Islet of Langerhans (tissue), 1 donor: ENCODE results near the gene ARHGAP18.

ENCODE experiments used
- FAIRE-seq: peaks from one replicate; lab custom pipeline; 2011; peaks lifted over from hg19 to GRCh38; lab: Jason Lieb, UNC

ARHGAP18 gene

DNA sequence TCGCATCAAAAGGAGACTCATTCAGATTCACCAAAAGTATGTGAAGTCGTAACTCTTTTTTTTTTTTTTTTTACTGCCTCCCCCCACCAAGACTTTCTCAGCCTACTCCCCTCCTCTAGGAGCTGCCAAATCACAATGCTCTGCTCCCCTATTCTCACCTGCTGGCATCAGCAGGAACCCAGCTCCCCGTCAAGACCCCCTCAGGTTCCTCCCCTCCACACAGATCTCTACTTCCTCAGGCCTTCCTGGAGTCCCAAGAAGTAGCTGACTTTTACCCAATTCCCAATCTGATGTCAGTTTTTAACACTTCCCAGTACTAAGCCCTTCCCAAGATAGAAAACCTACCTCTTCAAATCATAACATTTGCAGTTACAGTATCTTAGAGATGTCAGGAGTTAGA, 39.3 kb downstream of the ARHGAP18 start:
- no peak for FAIRE-seq

DNA sequence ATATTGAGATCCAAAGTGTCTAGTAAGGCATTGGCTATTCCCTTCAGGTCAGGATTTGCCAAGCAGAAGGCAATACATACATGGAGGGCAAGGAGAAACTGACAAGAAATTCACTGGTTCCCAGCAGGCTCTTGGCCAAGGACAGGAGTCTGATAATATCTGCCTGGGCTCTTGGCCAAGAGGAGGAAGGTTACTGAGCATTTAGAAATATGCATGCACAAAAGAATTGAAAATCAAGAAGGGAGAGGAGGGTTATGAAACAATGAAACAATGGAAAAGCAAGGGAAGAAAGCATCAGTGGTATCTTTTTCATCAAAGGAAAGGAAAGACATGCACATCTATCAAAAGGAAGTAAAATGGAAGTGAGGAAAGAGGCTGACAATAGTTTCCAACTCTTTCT, 42.4 kb downstream of the ARHGAP18 start:
- FAIRE-seq, result no peak

DNA sequence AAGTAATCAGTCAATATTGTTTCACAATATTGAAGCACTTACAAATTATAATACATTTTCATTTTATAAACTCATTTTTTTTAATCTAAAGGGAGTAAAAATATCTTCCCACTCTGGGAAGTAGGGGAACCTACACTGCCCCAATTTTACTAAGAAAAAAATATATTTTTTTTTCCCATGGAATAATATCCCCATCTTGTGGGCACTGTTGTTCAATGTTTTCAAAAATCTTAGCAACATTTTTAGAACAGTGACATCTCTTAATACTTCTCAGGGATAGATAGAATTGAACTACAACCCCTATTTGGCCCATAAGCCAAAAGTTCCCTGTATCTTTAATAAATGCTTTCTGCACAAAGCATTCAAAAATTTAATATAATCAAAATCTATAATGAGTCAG, 42.9 kb downstream of the ARHGAP18 start:
- FAIRE-seq, result no peak

DNA sequence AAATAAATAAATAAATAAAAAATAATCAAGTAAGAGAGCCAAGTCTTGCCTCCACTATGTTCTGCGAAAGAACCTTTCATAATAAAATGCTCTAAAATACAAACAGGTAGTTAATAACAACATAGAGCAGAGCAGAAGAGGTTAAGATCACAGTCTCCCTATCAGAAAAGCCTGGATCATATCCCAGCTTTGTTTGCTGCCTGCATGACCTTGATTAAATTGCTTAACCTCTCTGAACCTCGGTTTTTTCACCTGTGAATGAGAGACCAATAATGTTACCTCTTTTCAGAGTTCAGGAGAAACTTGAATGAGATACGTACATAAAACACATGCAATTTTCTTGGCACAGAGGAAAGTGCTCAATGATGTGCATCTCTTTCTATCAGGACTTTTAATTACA, 44.4 kb downstream of the ARHGAP18 start:
- no peak for FAIRE-seq

DNA sequence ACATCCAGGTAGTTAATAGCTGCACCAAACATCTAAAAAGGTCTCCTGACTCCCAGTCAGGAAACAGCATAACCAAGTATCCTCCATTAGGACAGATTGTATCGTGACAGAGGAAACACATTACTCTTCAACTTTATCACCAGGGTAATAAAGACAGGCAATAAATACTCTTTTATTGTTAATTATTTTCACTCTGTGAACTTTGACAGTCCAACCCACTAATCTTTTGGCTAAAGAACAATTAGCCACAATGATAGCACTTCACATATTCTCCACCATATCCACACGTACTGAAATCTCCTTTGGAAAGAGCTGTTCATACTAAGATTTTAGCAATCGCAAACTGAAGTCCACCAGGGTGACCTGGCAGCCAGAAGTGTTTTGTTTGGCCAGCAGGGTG, 46.4 kb downstream of the ARHGAP18 start:
- FAIRE-seq, result no peak

DNA sequence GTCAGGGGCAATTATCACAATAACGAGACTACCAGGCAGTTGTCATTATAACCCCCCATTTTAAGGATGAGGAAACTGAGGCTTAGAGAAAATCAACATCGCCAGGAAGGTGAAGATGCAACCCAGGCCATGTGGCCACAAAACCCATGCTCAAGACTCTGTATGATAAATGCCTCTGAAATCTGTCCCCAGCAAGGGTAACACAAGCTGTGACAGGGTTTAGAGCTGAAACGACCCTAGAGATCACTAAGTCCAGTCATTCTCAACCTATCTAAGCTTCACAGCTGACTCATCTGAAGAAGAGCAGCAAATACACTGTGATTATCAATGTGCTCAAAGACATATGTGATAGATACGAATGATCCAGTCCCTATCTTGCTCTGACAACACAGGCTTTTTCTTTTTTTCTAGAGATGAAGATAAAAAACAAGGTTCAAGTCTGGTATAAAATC, 47.0 kb downstream of the ARHGAP18 start:
- FAIRE-seq, result no peak

DNA sequence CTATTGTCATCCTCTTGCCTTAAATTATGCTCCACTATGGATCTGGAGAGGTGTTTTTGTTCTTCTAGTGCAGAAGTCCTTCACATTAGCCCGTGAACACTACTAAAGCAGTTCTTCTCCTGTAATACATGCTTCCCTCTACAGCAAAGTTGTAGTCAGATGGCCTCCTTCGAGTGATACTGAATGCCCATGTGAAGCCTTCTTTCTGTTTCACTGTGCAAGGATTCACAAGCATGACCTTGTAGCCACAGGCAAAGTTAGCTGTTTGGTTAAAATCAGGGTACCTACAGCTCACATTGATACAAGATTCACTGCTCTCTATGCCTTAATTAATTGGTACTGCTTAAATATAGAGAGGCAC, 47.6 kb downstream of the ARHGAP18 start:
- no peak for FAIRE-seq

DNA sequence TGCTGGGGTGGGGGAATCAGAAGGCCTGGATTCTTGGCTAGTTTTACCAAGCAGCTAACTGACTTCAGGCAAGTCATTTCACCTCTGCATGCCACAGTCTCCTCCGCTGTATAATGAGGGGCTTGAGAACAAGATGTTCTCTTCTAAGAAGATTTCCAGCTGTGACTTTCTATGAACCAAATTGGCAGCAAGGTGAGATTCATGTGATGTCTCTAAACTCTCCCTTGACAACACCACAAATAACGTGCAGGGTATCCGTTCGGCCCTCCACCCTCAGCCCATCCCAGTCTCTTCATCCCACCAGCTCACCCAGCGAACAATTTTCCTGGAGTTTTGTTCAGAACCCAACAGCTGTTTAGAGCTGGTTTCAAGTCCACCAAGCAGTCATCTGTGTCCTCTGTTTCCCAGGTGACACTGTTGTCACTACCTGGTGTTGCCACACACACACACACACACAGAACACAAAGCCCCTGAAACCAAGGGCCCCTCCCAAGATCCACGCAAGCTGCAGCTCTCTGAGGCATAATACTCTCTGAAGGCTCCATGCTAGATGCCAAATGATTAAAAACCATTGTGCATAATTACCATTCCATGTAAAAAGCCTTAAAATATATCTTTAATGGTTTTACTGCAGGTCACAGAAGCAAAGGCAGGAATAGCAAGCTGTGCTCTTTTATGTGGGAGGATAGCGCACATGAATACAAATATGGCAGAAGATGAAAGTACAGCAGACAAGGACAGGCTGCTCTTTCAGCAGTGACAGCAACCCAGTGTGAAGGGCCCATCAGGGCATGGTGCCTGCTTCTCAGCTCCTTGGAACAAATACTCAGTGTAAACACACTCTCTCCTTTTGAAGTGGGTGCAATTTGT, 48.2 kb downstream of the ARHGAP18 start:
- no peak for FAIRE-seq

DNA sequence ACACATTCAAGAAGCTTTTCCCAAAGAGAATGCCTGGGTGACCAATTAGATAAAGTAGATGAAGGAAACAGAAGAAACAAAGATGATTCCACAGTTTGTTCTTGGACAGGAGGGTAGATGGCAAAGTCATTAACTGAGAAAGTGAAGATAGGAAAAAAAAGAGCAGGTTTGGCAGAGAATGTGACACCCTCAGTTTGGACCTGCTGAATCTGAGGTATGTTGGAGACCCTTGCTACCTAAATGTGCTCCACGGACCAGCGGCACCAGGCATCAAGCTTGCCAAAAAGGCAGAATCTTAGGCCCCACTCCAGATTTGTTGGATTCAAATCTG, 49.7 kb downstream of the ARHGAP18 start:
- FAIRE-seq, result no peak

DNA sequence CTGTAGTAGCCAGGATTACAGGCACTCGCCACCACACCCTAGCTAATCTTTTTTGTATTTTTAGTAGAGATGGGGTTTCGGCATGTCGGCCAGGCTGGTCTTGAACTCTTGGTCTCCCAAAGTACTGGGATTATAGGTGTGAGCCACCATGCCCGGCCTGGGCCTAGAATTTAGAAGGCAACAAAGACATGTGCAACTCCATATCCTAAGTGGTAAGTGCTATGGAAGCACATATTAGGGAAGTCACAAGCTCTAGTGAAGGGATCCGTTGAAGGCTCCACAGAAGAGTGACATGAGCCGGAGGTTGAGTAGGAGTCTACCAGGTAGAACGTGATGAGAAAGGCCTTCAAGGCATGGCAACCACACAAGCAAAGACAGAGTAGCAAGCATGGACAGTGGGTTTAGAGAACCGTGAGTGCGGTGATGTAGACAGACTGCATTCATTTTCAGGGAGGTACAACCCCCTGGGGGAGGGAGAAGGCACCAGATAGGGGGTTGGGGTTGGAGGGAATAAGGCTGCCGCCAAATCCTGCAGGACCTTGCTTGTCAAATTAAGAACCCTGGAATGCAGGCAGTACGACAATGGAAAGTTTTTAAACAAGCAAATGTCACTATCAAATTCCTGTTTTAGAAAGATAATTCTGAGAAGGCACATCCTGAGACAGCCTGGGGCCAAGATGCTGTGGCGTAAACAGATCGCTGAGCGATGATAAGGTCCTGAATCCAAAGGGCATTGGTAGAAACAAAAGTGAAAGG, 50.2 kb downstream of the ARHGAP18 start:
- FAIRE-seq, result no peak

DNA sequence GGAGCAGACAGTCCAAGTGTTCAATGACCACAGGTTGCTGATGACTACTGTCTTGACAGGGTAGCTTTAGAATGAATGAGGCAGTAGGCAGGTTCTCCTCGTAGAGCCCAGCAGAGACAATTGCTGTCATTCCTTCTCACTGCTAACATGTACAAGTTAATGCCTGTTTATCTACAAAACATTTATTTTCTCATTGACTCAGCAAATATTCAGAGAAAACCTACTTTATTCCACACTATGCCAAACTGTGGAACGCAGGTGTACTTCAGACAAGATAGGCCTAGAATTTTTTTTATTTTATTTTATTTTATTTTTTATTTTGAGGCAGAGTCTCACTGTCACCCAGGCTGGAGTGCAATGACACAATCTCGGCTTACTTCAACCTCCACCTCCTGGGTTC, 50.8 kb downstream of the ARHGAP18 start:
- FAIRE-seq, result no peak

DNA sequence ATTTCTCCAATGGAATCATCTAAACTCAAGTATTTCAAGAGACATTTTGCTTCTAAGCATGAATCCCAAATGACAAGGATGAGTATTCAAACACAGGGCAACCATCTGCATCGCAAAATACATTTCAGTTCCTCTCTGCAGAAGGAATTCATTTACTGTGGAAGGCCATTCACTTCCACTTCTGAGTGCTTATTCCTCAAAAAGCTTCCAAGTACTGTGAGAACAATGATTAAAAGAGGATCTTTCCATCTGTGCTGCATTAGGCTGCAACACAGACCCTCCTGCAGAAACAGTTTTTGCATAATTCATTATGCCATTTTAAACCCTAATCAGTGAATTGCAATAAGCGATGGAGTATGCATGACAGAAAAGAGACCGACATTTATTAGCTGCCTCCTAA, 52.5 kb downstream of the ARHGAP18 start:
- FAIRE-seq, result no peak

DNA sequence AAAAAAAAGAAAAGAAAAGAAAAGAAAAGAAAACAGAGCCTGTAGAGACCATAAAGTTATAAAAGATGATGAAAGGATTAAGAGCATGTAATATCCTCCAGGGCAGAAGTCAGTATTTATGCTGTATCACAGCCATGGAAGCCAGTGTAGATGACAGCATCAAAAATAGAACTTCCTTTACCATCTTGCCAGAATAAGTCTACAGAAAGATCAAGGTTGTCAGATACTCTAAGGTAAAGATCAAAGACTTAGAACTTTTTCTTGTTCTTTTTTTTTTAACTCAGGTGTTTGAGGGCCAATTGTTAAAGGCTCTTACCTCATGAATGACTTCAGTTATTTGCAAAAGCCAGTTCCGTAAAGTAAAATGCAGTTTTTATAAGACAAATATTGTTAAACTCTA, 54.6 kb downstream of the ARHGAP18 start:
- no peak for FAIRE-seq

DNA sequence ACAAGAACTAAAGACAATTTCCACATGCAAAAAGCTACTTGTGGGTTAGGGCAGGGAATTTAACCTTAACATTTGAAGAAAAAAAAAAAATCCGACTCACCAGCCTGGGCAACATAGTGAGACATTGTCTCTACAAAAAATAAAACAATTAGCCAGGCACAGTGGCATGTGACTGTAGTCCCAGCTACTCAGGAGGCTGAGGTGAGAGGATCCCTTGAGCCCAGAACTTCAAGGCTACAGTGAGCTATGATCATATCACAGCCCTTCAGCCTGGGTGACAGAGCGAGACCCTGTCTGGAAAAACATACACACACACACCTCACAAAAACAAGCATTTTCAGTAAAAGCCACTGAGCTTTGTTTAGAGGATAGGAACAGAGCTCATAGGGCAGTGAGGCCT, 56.2 kb downstream of the ARHGAP18 start:
- FAIRE-seq, result no peak

DNA sequence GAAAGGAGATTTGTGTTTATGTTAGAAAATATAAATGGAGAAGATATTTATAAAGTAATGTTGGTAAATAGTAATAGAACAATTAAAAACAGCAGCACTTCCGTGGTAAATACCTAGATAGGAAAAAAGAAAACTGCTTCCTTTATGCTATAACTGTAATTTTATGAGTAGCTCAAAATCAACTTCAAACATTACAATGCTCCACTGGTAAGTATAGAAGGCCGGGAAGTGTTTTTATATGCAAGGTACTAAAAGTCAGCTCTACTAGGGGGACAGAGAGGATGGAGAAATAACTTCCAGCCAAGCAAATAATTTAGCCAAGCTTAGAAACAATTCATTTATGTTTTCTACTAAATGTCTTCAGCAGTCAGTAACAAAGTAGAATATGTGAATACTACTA, 56.7 kb downstream of the ARHGAP18 start:
- no peak for FAIRE-seq

DNA sequence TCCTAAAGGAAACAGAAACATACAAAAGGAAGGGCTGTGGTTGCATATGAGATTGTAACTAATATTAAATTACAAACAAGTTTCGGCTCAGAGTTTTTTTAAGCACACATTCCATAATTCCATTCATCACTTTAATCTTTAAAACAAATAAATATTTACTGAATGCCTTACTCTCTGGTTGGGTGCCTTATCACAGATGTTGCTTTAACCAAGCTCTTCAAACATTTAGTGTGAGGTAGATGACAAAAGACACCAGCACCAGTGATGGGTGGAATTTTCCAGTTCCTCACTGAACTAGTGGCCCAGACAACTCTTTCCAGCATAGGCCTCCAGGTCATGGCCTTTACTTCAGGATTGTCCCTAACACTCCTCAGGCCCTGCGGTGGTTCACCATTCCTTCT, 58.7 kb downstream of the ARHGAP18 start:
- FAIRE-seq, result no peak

DNA sequence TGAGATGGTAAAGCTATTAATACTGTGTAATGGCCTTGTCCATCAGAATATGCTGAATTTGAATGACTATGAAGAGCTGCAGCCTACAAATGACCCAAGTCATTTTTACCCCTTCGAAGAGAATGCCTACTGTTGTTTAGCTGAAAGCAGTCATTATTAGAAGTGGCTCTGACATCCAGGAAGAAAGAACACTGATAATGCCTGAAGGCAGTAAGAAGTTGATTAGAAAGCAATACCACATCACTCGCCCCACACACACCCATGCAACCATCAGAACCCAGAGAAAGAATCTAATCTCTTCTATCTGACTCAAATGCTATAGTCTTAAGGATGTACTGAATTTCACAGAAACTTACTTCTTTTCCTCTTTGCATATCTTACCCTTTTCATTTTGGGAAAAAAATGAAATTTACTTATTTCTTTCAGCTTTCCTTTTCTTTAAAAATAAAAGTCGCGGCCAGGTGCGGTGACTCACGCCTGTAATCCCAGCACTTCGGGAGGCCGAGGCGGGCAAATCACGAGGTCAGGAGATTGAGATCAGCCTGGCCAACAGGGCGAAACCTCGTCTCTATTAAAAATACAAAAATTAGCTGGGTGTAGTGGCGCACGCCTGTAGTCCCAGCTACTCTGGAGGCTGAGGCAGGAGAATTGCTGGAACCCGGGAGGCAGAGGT, 61.0 kb downstream of the ARHGAP18 start:
- no peak for FAIRE-seq

DNA sequence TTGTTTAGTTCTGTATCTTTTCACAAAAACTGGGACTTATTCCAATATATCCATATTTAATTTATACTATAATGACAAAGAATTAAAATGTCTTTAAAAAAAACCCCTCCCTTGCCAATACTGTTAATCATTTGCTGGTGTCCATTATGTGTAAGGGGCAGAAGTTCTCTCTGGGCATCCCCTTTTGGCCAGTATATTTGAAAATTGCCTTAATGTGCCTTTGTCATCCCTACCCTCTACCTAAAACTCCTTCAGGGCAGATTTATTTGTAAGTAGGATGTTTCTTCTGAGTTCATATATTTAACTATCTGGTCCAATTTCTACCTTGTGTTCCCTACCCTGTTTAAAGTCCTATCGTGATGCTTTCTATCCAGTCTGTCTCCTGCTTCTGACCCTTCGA, 62.9 kb downstream of the ARHGAP18 start:
- FAIRE-seq, result no peak

DNA sequence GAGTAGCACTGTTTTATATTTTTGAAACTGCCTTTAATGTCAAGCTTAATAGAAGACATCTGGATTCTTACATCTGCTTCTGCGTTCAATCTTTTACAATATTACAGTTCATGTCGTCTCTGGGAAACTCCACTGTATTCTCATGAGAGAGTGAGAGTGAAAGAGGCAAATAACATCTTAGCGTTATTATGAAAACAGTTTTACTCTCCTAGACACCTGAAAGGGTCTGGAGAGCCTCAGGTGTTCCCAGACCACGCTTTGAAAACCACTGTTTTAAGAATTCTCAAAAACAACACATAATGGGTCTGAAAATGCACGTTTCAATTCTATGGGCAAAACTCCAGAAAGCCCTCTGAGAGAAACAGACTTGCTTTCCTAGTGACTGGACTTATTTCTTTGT, 63.3 kb downstream of the ARHGAP18 start:
- no peak for FAIRE-seq

DNA sequence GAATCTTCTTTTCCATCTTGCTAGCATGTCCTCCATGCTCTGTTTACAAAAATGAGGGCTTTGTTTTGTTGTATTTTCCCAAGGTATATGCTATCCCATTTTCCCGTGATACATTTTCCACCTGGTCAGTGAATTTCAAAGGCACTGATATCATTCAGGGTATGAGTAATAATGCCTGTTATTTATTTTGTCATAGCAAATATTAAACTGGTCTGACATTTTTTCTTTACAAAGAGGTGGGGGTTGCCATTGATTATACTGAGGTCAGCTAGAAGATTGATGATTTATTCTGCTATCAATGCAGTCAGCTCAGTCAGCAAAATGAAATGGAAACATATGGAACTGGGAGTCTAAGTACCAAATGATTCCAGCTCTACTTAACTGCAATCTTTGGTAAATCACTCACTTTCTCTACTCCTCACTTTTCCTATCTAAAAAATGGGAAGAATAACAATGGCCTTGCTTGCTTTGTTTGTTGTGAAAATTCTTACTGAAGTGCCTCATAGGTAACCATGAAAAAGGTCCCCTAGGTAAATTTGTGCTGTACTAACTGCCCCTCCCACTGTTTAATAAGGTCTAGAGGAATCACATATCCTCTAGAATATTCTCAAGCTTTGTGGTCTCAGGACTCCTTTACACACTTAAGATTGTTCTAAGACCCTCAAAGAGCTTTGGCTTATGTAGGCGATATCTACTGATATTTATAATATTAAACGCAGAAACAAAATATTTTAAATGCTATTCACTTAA, 64.0 kb downstream of the ARHGAP18 start:
- peak; percentile 58 for FAIRE-seq

DNA sequence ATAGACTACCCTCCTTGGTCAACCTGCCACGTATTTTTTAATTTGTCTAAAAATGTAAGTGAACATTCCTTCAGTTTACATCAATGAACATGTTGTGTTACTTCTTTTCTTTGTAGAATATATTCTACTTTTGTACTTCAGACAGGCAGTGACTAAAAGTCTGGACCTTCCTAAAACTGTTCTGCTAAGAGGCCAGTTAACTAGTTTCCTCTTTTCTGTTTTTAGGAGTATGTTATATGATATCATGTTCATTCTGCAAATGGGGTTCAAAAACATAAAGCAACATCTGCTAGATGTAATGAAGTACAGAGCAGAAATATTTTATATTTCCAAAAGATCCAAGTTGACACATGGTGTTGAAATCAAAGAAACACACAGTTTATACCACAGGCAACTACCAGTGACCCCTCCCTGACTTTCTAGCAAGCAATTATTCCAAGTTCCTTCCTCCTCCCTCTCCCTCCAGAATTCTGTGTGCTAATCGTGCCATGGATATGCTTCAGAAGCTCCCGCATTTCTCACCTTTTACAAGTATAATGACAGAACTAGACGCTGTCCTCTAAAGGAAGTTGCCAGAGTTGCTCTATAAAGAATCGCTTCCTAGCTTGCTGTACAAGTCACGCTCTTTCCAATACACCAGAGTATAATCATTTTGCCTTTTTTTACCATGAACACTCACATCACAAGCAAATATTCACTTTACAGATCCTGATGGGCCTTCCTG, 64.7 kb downstream of the ARHGAP18 start:
- FAIRE-seq, result no peak

DNA sequence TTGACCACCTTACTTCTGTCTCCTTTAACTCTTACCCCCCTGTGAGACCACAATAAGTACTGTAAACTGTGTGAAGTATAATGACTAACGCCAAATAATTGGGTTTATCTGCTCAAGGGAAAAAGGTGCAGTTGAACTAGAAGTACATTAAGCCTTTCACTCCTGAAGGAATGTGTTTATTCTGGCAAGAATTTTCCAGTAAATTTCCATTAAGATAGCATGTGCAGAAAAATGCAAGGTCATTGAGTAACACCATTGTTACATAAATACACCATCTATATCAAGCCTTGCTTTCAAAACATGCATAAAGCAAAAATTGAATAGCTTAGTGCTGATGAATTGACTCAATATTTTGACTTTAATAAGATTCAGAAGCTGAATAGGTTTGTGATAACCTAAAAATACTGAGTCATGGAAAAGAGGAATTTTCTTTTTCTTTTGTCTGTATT, 65.4 kb downstream of the ARHGAP18 start:
- no peak for FAIRE-seq
